K562 (cell line): ENCODE measurements around the gene PRPF8. TPM values are rescaled to one million over a fixed set of nuclear protein-coding genes. Genes with fewer than 3 reads are reported as not detected.
A peak's percentile ranks its signal among the peaks of the same experiment; 100 is the strongest.

ENCODE experiments used
- ATAC-seq: fragments of 200-7000 bp; cut with Tn5 transposase; 3 replicates; pipeline ENCODE4 v1.9.1; 2020; ENCODE audit warnings: moderate library complexity
- BruUV-seq: library from RNA; stranded (reverse); fragments of 400-500 nt; replicated peaks from 2 replicates; lab custom pipeline; 2021; lab: Mats Ljungman, UMichigan
- CTCF ChIA-PET: fragments of 300-600 bp; formaldehyde crosslinking; extraction: SDS; loops from one replicate; lab custom pipeline; 2021; ENCODE audit warnings: low intra/inter-chr PET ratio; lab: Yijun Ruan, JAX
- POLR2A ChIA-PET: fragments of 300-600, 350-650 bp; sonication (Branson Sonifier 250); formaldehyde crosslinking; extraction: SDS; loops from one replicate; lab custom pipeline; 2021; ENCODE audit warnings: antibody characterized with exemption, inconsistent platforms; lab: Yijun Ruan, JAX
- DNase-seq, 4 experiments: peaks; one replicate each; pipeline versions ENCODE4 v3.0.0 to v3.0.0-alpha.2; 2011 to 2018; ENCODE audit warnings: low spot score in 3 of 4, mixed read lengths in 3 of 4; ENCODE audit errors: extremely low read depth in 1 of 4
- FAIRE-seq: peaks from 2 replicates; lab custom pipeline; 2011; peaks lifted over from hg19 to GRCh38; lab: Jason Lieb, UNC
- H2AFZ ChIP-seq: 2 replicates; pipeline ENCODE4 v1.6.0; 2011; ENCODE audit warnings: low read depth, low read length, control low read depth, inconsistent platforms
- H3K27ac ChIP-seq: fragments of 200-600 bp; 3 replicates; pipeline ENCODE4 v1.8.0; 2011; ENCODE audit warnings: low read depth, mild to moderate bottlenecking, control low read depth, inconsistent platforms, low read length, moderate library complexity, mixed read lengths; ENCODE audit errors: extremely low read depth
- H3K27me3 ChIP-seq, 2 experiments: fragments of 300-600 bp in 1 of 2; 2 replicates in 1 of 2; 3 replicates in 1 of 2; pipeline versions ENCODE4 v1.6.0 to v1.8.0; 2011; ENCODE audit warnings: inconsistent platforms in 2 of 2, low read length in 2 of 2, mild to moderate bottlenecking in 1 of 2, mixed read lengths in 1 of 2, moderate library complexity in 1 of 2; ENCODE audit not compliant: control insufficient read depth in 2 of 2, insufficient read depth in 2 of 2
- H3K36me3 ChIP-seq: fragments of 300-600 bp; 3 replicates; pipeline ENCODE4 v1.8.0; 2011; ENCODE audit warnings: mild to moderate bottlenecking, low read length, inconsistent platforms; ENCODE audit not compliant: control insufficient read depth, insufficient read depth
- H3K4me1 ChIP-seq, 2 experiments: fragments of 200-600 bp in 1 of 2; replicated peaks in 1 of 2; 2 replicates in 1 of 2; 3 replicates in 1 of 2; pipeline versions ENCODE4 v1.5.1 to v1.8.0; 2011; ENCODE audit warnings: inconsistent platforms in 2 of 2, low read length in 2 of 2, mild to moderate bottlenecking in 1 of 2, mixed read lengths in 1 of 2, moderate library complexity in 1 of 2; ENCODE audit not compliant: control insufficient read depth in 2 of 2, insufficient read depth in 2 of 2
- H3K4me2 ChIP-seq: 2 replicates; pipeline ENCODE4 v1.6.1; 2011; ENCODE audit warnings: low read length, control low read depth, inconsistent platforms, mixed read lengths; ENCODE audit not compliant: insufficient read depth
- H3K4me3 ChIP-seq: fragments of 200-600 bp; sonication (generic), shearing (Covaris generic); 2 replicates; pipeline ENCODE4 v1.5.1; 2016; ENCODE audit warnings: control low read depth, inconsistent platforms
- H3K79me2 ChIP-seq: fragments of 200-600 bp; 3 replicates; pipeline ENCODE4 v1.8.0; 2011; ENCODE audit warnings: low read length, inconsistent platforms; ENCODE audit not compliant: control insufficient read depth, insufficient read depth
- H3K9ac ChIP-seq, 2 experiments: 2 replicates each; pipeline versions ENCODE4 v1.6.0 to v1.6.1; 2011; ENCODE audit warnings: low read depth in 2 of 2, low read length in 2 of 2, control low read depth in 1 of 2, inconsistent platforms in 1 of 2, mild to moderate bottlenecking in 1 of 2, mixed read lengths in 1 of 2; ENCODE audit not compliant: insufficient read depth in 1 of 2
- H3K9me1 ChIP-seq: one replicate; pipeline ENCODE4 v1.6.0; 2011; ENCODE audit warnings: inconsistent platforms, mild to moderate bottlenecking, low read length, moderate library complexity; ENCODE audit not compliant: control insufficient read depth, insufficient read depth
- H3K9me3 ChIP-seq: replicated peaks from 2 replicates; pipeline ENCODE4 v1.5.1; 2011; ENCODE audit warnings: low read depth, low read length, inconsistent platforms; ENCODE audit not compliant: control insufficient read depth, insufficient read depth
- H4K20me1 ChIP-seq: replicated peaks from 2 replicates; pipeline ENCODE4 v1.6.1; 2011; ENCODE audit warnings: low read length, inconsistent platforms, mixed read lengths; ENCODE audit not compliant: control insufficient read depth, insufficient read depth
- CBFA2T2 ChIP-seq: fragments of 450-650 bp; conservative IDR thresholded peaks from 2 replicates; pipeline ENCODE4 v1.6.1; 2017; ENCODE audit warnings: mild to moderate bottlenecking
- CBFA2T3 ChIP-seq: fragments of 450-650 bp; IDR thresholded peaks from 2 replicates; pipeline ENCODE4 v1.6.1; 2017
- EGR1 ChIP-seq: fragments of 450-650 bp; conservative IDR thresholded peaks from 2 replicates; pipeline ENCODE4 v1.6.1; 2017; ENCODE audit warnings: mild to moderate bottlenecking
- KDM2B ChIP-seq: fragments of 250-450 bp; sonication (Bioruptor Pico); IDR thresholded peaks from 2 replicates; pipeline ENCODE4 v1.8.0; 2021; ENCODE audit warnings: mild to moderate bottlenecking, moderate library complexity
- LARP7 ChIP-seq: fragments of 450-650 bp; IDR thresholded peaks from 2 replicates; pipeline ENCODE4 v1.6.1; 2016
- NCOA4 ChIP-seq: fragments of 450-650 bp; IDR thresholded peaks from 2 replicates; pipeline ENCODE4 v1.6.1; 2018; ENCODE audit warnings: mild to moderate bottlenecking; ENCODE audit not compliant: partially characterized antibody
- PREB ChIP-seq: sonication (generic); formaldehyde crosslinking; IDR thresholded peaks from 2 replicates; pipeline ENCODE4 v1.8.1; 2023; ENCODE audit warnings: mild to moderate bottlenecking, missing genetic modification reagents
- TSC22D4 ChIP-seq: fragments of 450-650 bp; IDR thresholded peaks from 2 replicates; pipeline ENCODE4 v1.6.1; 2016; ENCODE audit warnings: missing genetic modification characterization, missing biosample characterization, control low read depth
- WGBS: fragments of 100-300 bp; shearing (Covaris generic); methylation state at CpG from one replicate; pipeline ENCODE4 v1.1.6; 2016; ENCODE audit warnings: low coverage, mixed read lengths; ENCODE audit not compliant: insufficient coverage; ENCODE audit errors: missing lambda C conversion rate; 5-methylcytosine and 5-hydroxymethylcytosine counted together
- in situ Hi-C: fragments of 300-500 bp; cut with MboI; formaldehyde crosslinking; loops from 4 replicates; pipeline ENCODE4 v1.15.0; 2018; ENCODE audit warnings: inconsistent platforms, mixed read lengths
- intact Hi-C: fragments of 100-400 bp; cut with micrococcal nuclease; formaldehyde crosslinking; loops from 2 replicates; pipeline ENCODE4 v1.14.2; 2022
- polyA plus RNA-seq, 8 experiments: library from polyadenylated mRNA; depleted of rRNA in 4 of 8; stranded (reverse) in 5 of 8; unstranded in 3 of 8; fragments of >200 nt; fragmentation: Nextera tagmentation in 2 of 8; fragmentation: Illumina TruSeq in 1 of 8; extraction: Ambion mirVana in 2 of 8; extraction: Trizol in 1 of 8; gene quantifications; 2 replicates each; pipeline versions ENCODE4 v1.2.1 to v1.2.3, GENCODE V29; 2011 to 2014; ENCODE audit warnings: inconsistent platforms in 1 of 8, missing spikeins in 1 of 8
- total RNA-seq, 7 experiments: library from RNA; depleted of rRNA in 6 of 7; stranded (reverse); fragments of >200 nt in 6 of 7; fragmentation: Illumina TruSeq in 2 of 7; extraction: Trizol in 2 of 7; gene quantifications; 2 replicates each; pipeline versions ENCODE4 v1.2.1 to v1.2.3, GENCODE V29; 2011 to 2021; ENCODE audit warnings: low replicate concordance in 1 of 7
- TF ChIP-seq, protein P1 (sequence below), 2 experiments: fragments of 450-650 bp; IDR thresholded peaks; 2 replicates each; pipeline ENCODE4 v1.6.1; 2016
- TF ChIP-seq, protein P2 (sequence below), 2 experiments: fragments of 450-650 bp in 1 of 2; sonication (generic) in 1 of 2; formaldehyde crosslinking in 1 of 2; IDR thresholded peaks in 1 of 2; conservative IDR thresholded peaks in 1 of 2; 2 replicates each; pipeline versions ENCODE4 v1.6.1 to v1.8.1; 2016 to 2023; ENCODE audit warnings: mild to moderate bottlenecking in 2 of 2, moderate library complexity in 2 of 2, inconsistent platforms in 1 of 2, missing genetic modification reagents in 1 of 2

PRPF8 gene
- total and polyA plus RNA-seq, 9 of the 15 experiments (the other 6 are each of a cell fraction or from before 2014, with no cell fraction given): 64.3 to 294 (median 85.9) TPM

DNA sequence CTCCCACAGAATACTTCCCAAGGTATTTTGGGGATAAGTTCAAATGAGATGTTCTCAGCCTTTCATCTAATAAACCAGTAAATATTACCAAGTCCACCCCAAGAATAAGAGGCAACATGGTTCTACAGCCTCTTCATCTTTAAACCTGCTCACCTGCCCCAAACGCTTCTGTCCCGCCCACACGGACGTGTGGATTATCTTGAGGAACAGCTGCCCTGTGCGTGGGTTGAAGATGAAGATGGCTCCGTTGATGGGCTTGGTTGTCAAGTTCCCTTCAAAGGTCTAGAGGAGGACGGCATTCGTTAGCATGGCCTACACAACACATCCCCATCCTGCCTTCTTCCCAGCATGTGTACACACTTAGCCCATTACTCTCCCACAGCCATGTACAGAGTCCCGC lies 26.6 kb downstream of the PRPF8 start:
- DNase-seq (peak in 1 of 4 experiments; percentile 42), ATAC-seq (no peak), FAIRE-seq (peak; percentile 65)
- Histone ChIP-seq H3K4me2 (no peak overlapping the region), H3K9ac (no peak overlapping the region), H3K9me1 (no peaks in the 10 kb centered on the region), H4K20me1 (no peaks in the 10 kb centered on the region), H3K79me2 (no peaks in the 10 kb centered on the region; the same call in 2 of the 3 replicates), H3K4me1 (no peaks in the 10 kb centered on the region; a peak in 1 of 5 replicates), H3K36me3 (peaks cover 90% of the 10 kb centered on the region), H2AFZ (no peak overlapping the region), H3K9me3 (no peaks in the 10 kb centered on the region), H3K27me3 (no peaks in the 10 kb centered on the region), H3K4me3 (no peak overlapping the region), H3K27ac (no peak overlapping the region; the same call in 2 of the 3 replicates)
- intact Hi-C loops: no loop called here
- 74% methylated on average over 8 of the region's 9 CpGs for WGBS
- ChIA-PET CTCF (no interaction called here), POLR2A (interaction anchor here (1.0 to 2.3 kb wide), 3 partner anchors 9 to 46 kb away, joined by 3 to 15 read pairs (median 8); partner anchors contain the start of gene RILP)
- BruUV-seq: no TSS peak
- TF ChIP-seq EGR1: peak; percentile 87
- TF ChIP-seq CBFA2T3: peak; percentile 53
- TF ChIP-seq CBFA2T2: 0 out of 2 replicates have a peak, but pooled peaks have one; percentile 4
- TF ChIP-seq NCOA4: no peak
- TF ChIP-seq, all 486 proteins: peak for 3
- in situ Hi-C loops: no loop called here

- no peak overlapping the region for H3K4me3 ChIP-seq
- H2AFZ ChIP-seq: no peak overlapping the region
- peaks cover 16 to 24% of the 10 kb centered on the region in 2 experiments for H3K4me1 ChIP-seq
- in situ Hi-C loops: no loop called here
- no peaks in the 10 kb centered on the region for H3K9me3 ChIP-seq
- FAIRE-seq (no peak), ATAC-seq (no peak), DNase-seq (no peak)
- BruUV-seq: no TSS peak
- ChIA-PET CTCF (no interaction called here), POLR2A (interaction anchor here (0.7 kb wide), 1 partner anchor 211 kb away, joined by 4 read pairs; no protein-coding TSS in a partner anchor)
- no peaks in the 10 kb centered on the region for H3K27me3 ChIP-seq
- H3K36me3 ChIP-seq: peaks cover 79% of the 10 kb centered on the region
- intact Hi-C loops: no loop called here
- H3K79me2 ChIP-seq: no peaks in the 10 kb centered on the region; the same call in 2 of the 3 replicates
- H3K9ac ChIP-seq: no peak overlapping the region
- no peaks in the 10 kb centered on the region for H4K20me1 ChIP-seq
- H3K4me2 ChIP-seq: no peak overlapping the region
- H3K9me1 ChIP-seq: no peaks in the 10 kb centered on the region
- 88% methylated on average over 7 of the region's 14 CpGs for WGBS
- no peak overlapping the region; the same call in 2 of the 3 replicates for H3K27ac ChIP-seq
- TF ChIP-seq TSC22D4 (tag): no peak
- TF ChIP-seq KDM2B (CRISPR knock-in tag): no peak
- TF ChIP-seq PREB (CRISPR knock-in tag): no peak
- no peak for TF ChIP-seq LARP7
- TF ChIP-seq, protein P1, sequence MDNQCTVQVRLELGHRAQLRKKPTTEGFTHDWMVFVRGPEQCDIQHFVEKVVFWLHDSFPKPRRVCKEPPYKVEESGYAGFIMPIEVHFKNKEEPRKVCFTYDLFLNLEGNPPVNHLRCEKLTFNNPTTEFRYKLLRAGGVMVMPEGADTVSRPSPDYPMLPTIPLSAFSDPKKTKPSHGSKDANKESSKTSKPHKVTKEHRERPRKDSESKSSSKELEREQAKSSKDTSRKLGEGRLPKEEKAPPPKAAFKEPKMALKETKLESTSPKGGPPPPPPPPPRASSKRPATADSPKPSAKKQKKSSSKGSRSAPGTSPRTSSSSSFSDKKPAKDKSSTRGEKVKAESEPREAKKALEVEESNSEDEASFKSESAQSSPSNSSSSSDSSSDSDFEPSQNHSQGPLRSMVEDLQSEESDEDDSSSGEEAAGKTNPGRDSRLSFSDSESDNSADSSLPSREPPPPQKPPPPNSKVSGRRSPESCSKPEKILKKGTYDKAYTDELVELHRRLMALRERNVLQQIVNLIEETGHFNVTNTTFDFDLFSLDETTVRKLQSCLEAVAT (IDR thresholded peaks at IDR 0.05): peak in 1 of 2 experiments; percentile 76; a peak in 2 of 4 replicates
- TF ChIP-seq, protein P2, sequence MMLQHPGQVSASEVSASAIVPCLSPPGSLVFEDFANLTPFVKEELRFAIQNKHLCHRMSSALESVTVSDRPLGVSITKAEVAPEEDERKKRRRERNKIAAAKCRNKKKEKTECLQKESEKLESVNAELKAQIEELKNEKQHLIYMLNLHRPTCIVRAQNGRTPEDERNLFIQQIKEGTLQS (IDR thresholded peaks at IDR 0.05): peak; percentile 19; the same call in 1 of the 2 replicates
- TF ChIP-seq, protein P2 (CRISPR knock-in tag; conservative IDR thresholded peaks at IDR 0.05): no peak
Observed at GRCh38 chr17:1653735-1654134, 30.9 kb downstream of the PRPF8 start.
